Liver (tissue), 9 donors: ENCODE data around the gene SGIP1. TPM values are rescaled to one million over a fixed set of nuclear protein-coding genes. Genes with fewer than 3 reads are reported as not detected.

ENCODE experiments used
- DNase-seq: peaks from one replicate; pipeline ENCODE4 v3.0.0-alpha.2; 2017; ENCODE audit warnings: low spot score
- H3K27ac ChIP-seq, 2 donors: one replicate each; pipeline ENCODE4 v1.7.0; 2013; ENCODE audit warnings: inconsistent platforms in 2 of 2, low read length in 2 of 2, control low read depth in 1 of 2, low read depth in 1 of 2, mild to moderate bottlenecking in 1 of 2
- H3K27me3 ChIP-seq, 4 donors: one replicate each; pipeline versions ENCODE4 v1.6.1 to v1.7.0; 2013; ENCODE audit warnings: low read length in 3 of 4, inconsistent platforms in 1 of 4, mild to moderate bottlenecking in 1 of 4, moderate library complexity in 1 of 4; ENCODE audit not compliant: control insufficient read depth in 4 of 4, insufficient read depth in 4 of 4
- H3K36me3 ChIP-seq, 4 donors: one replicate each; pipeline versions ENCODE4 v1.6.1 to v1.7.0; 2013; ENCODE audit warnings: low read length in 3 of 4, mild to moderate bottlenecking in 3 of 4, low read depth in 1 of 4, moderate library complexity in 1 of 4; ENCODE audit not compliant: control insufficient read depth in 4 of 4, insufficient read depth in 3 of 4
- H3K4me1 ChIP-seq, 4 donors: one replicate each; pipeline versions ENCODE4 v1.6.1 to v1.7.0; 2013; ENCODE audit warnings: low read length in 3 of 4, mild to moderate bottlenecking in 3 of 4, moderate library complexity in 1 of 4; ENCODE audit not compliant: control insufficient read depth in 4 of 4, insufficient read depth in 4 of 4
- H3K4me3 ChIP-seq, 3 donors: one replicate each; pipeline versions ENCODE4 v1.6.1 to v1.7.0; 2013; ENCODE audit warnings: low read length in 3 of 3, control low read depth in 1 of 3, low read depth in 1 of 3, mild to moderate bottlenecking in 1 of 3
- H3K9ac ChIP-seq, 2 donors: one replicate each; pipeline ENCODE4 v1.7.0; 2013; ENCODE audit warnings: low read length in 2 of 2, mild to moderate bottlenecking in 2 of 2, moderate library complexity in 2 of 2, control low read depth in 1 of 2, low read depth in 1 of 2
- H3K9me3 ChIP-seq, 4 donors: one replicate each; pipeline versions ENCODE4 v1.6.1 to v1.7.0; 2013; ENCODE audit warnings: low read length in 3 of 4; ENCODE audit not compliant: control insufficient read depth in 4 of 4
- ATF3 ChIP-seq: IDR thresholded peaks from 2 replicates; pipeline ENCODE4 v1.6.1; 2016; ENCODE audit warnings: antibody characterized with exemption
- CTCF ChIP-seq: fragments of 150-350 bp; IDR thresholded peaks from 2 replicates; pipeline ENCODE4 v1.5.1; 2017; ENCODE audit warnings: improper control_type of control experiment, low read depth, low read length; ENCODE audit not compliant: missing input control
- EGR1 ChIP-seq, 2 donors: IDR thresholded peaks; 2 replicates each; pipeline ENCODE4 v1.6.1; 2016 to 2018; ENCODE audit warnings: antibody characterized with exemption in 2 of 2, low read depth in 2 of 2
- FOXA1 ChIP-seq: IDR thresholded peaks from 2 replicates; pipeline ENCODE4 v1.6.1; 2016; ENCODE audit warnings: antibody characterized with exemption
- FOXA2 ChIP-seq: IDR thresholded peaks from 2 replicates; pipeline ENCODE4 v1.6.1; 2016; ENCODE audit warnings: antibody characterized with exemption
- GABPA ChIP-seq, 2 donors: IDR thresholded peaks in 1 of 2; conservative IDR thresholded peaks in 1 of 2; 2 replicates each; pipeline ENCODE4 v1.6.1; 2016; ENCODE audit warnings: antibody characterized with exemption in 2 of 2, mild to moderate bottlenecking in 1 of 2, moderate library complexity in 1 of 2
- HNF4A ChIP-seq, 2 donors: conservative IDR thresholded peaks; 2 replicates each; pipeline ENCODE4 v1.6.1; 2016; ENCODE audit warnings: antibody characterized with exemption in 2 of 2, mild to moderate bottlenecking in 2 of 2
- HNF4G ChIP-seq: IDR thresholded peaks from 2 replicates; pipeline ENCODE4 v1.6.1; 2016; ENCODE audit warnings: antibody characterized with exemption
- JUND ChIP-seq, 2 donors: IDR thresholded peaks; 2 replicates each; pipeline ENCODE4 v1.6.1; 2016; ENCODE audit warnings: antibody characterized with exemption in 2 of 2
- NR2F2 ChIP-seq: IDR thresholded peaks from 2 replicates; pipeline ENCODE4 v1.6.1; 2016; ENCODE audit warnings: antibody characterized with exemption
- RAD21 ChIP-seq, 2 donors: IDR thresholded peaks; 2 replicates each; pipeline ENCODE4 v1.6.1; 2016; ENCODE audit warnings: antibody characterized with exemption in 2 of 2, mild to moderate bottlenecking in 2 of 2
- REST ChIP-seq: IDR thresholded peaks from 2 replicates; pipeline ENCODE4 v1.6.1; 2016; ENCODE audit warnings: antibody characterized with exemption, mild to moderate bottlenecking
- RXRA ChIP-seq, 2 donors: IDR thresholded peaks; 2 replicates each; pipeline ENCODE4 v1.6.1; 2017 to 2018; ENCODE audit warnings: antibody characterized with exemption in 2 of 2, mild to moderate bottlenecking in 1 of 2
- SP1 ChIP-seq: IDR thresholded peaks from 2 replicates; pipeline ENCODE4 v1.6.1; 2018; ENCODE audit warnings: antibody characterized with exemption, mild to moderate bottlenecking
- TAF1 ChIP-seq: conservative IDR thresholded peaks from 2 replicates; pipeline ENCODE4 v1.6.1; 2016; ENCODE audit warnings: antibody characterized with exemption, mild to moderate bottlenecking
- YY1 ChIP-seq: IDR thresholded peaks from 2 replicates; pipeline ENCODE4 v1.6.1; 2016; ENCODE audit warnings: antibody characterized with exemption, mild to moderate bottlenecking
- ZBTB33 ChIP-seq: IDR thresholded peaks from 2 replicates; pipeline ENCODE4 v1.6.1; 2016; ENCODE audit warnings: antibody characterized with exemption
- WGBS: extraction: QIAGEN DNeasy Blood & Tissue Kit; methylation state at CpG from one replicate; pipeline ENCODE4 v1.1.7; 2013; 5-methylcytosine and 5-hydroxymethylcytosine counted together
- polyA plus RNA-seq, 2 donors: library from polyadenylated mRNA; stranded (reverse) in 1 of 2; unstranded in 1 of 2; fragments of 200-250 nt in 1 of 2; fragments of >200 nt in 1 of 2; fragmentation: Nextera tagmentation in 1 of 2; extraction: Ambion mirVana in 1 of 2; gene quantifications; one replicate each; pipeline versions ENCODE4 v1.2.1 to v1.2.3, GENCODE V29; 2013 to 2015
- total RNA-seq, 2 donors: library from RNA; depleted of rRNA; stranded (reverse); fragments of >200 nt; gene quantifications; one replicate each; pipeline ENCODE4 v1.2.3, GENCODE V29; 2014
- donor health status: healthy.
- donor health status: healthy.
- donor health status: healthy.
- donor health status: healthy.
- donor health status: healthy.

The SGIP1 gene
- total and polyA plus RNA-seq, 4 donors, result 0.09 to 2.5 (median 0.38) TPM

GRCh38 chr1:66606362-66607065, 72.6 kb downstream of the SGIP1 start:
- Histone ChIP-seq H3K36me3 (no peaks in the 10 kb centered on the region), H3K9me3 (no peaks in the 10 kb centered on the region), H3K27ac (no peak overlapping the region), H3K4me3 (no peak overlapping the region), H3K9ac (no peak overlapping the region), H3K4me1 (no peaks in the 10 kb centered on the region), H3K27me3 (no peaks in the 10 kb centered on the region)
- no peak for DNase-seq
- no peak for TF ChIP-seq ATF3
- no peak for TF ChIP-seq NR2F2
- TF ChIP-seq FOXA1, result no peak
- TF ChIP-seq JUND (IDR thresholded peaks at IDR 0.05), result no peak
- no peak for TF ChIP-seq EGR1 (IDR thresholded peaks at IDR 0.05; ENCODE audit: low read depth in 2 of 2)
- no peak for TF ChIP-seq FOXA2
- TF ChIP-seq TAF1, result no peak
- TF ChIP-seq RAD21 (IDR thresholded peaks at IDR 0.05), result no peak
- TF ChIP-seq YY1, result no peak
- no peak for TF ChIP-seq HNF4G
- no peak for TF ChIP-seq REST
- TF ChIP-seq RXRA (IDR thresholded peaks at IDR 0.05), result no peak
- no peak for TF ChIP-seq HNF4A (conservative IDR thresholded peaks at IDR 0.05)
- no peak for TF ChIP-seq SP1
- no peak for TF ChIP-seq ZBTB33
- no peak for TF ChIP-seq GABPA (IDR thresholded peaks at IDR 0.05 in 1 of 2, conservative IDR thresholded peaks at IDR 0.05 in 1 of 2)
- no peak for TF ChIP-seq CTCF
- 92% methylated on average over 3 of the region's 3 CpGs for WGBS
